Ascending aorta (tissue), 2 donors: ENCODE measurements around the gene MDC1. TPM values are rescaled to one million over a fixed set of nuclear protein-coding genes. Genes with fewer than 3 reads are reported as not detected.
"Not testable (repeated sequence)": the region's sequence is repeated elsewhere in the genome, so short reads cannot be mapped to it uniquely, and the experiment has no call there.

Experiments used
- DNase-seq, 2 donors: peaks; one replicate each; pipeline ENCODE4 v3.0.0-alpha.2; 2019; ENCODE audit warnings: low spot score in 2 of 2
- H3K27ac ChIP-seq, 2 donors: fragments of 200-600 bp; sonication (generic); one replicate each; pipeline ENCODE4 v1.5.1; 2016 to 2017; ENCODE audit warnings: mild to moderate bottlenecking in 1 of 2
- H3K27me3 ChIP-seq: fragments of 200-600 bp; sonication (generic); one replicate; pipeline ENCODE4 v1.5.1; 2017
- H3K36me3 ChIP-seq, 2 donors: fragments of 200-600 bp; sonication (generic); one replicate each; pipeline ENCODE4 v1.5.1; 2016
- H3K4me1 ChIP-seq, 2 donors: fragments of 200-600 bp; sonication (generic); one replicate each; pipeline ENCODE4 v1.5.1; 2016 to 2017; ENCODE audit warnings: mild to moderate bottlenecking in 1 of 2
- H3K4me3 ChIP-seq, 2 donors: fragments of 200-600 bp; sonication (generic); one replicate each; pipeline ENCODE4 v1.5.1; 2016 to 2017; ENCODE audit warnings: mild to moderate bottlenecking in 1 of 2
- H3K9me3 ChIP-seq, 2 donors: fragments of 200-600 bp; sonication (generic); one replicate each; pipeline ENCODE4 v1.5.1; 2016
- intact Hi-C: fragments of 100-400 bp; cut with DNase I; formaldehyde crosslinking; loops from one replicate; pipeline ENCODE4 v1.15.1; 2023
- total RNA-seq: library from RNA; depleted of rRNA; stranded (reverse); fragments of >200 nt; gene quantifications from one replicate; pipeline ENCODE4 v1.1.0, GENCODE V29; 2016
- TF ChIP-seq, protein P1 (sequence below), 3 experiments: fragments of 200-600 bp in 2 of 3; fragments of 450-650 bp in 1 of 3; sonication (generic) in 2 of 3; IDR thresholded peaks; one replicate each; pipeline ENCODE4 v1.5.1; 2016 to 2019; ENCODE audit warnings: antibody characterized with exemption in 3 of 3, mild to moderate bottlenecking in 1 of 3, moderate library complexity in 1 of 3

MDC1 gene
- total RNA-seq, 1 donor from 2014 or later, result 27.1 TPM

DNA sequence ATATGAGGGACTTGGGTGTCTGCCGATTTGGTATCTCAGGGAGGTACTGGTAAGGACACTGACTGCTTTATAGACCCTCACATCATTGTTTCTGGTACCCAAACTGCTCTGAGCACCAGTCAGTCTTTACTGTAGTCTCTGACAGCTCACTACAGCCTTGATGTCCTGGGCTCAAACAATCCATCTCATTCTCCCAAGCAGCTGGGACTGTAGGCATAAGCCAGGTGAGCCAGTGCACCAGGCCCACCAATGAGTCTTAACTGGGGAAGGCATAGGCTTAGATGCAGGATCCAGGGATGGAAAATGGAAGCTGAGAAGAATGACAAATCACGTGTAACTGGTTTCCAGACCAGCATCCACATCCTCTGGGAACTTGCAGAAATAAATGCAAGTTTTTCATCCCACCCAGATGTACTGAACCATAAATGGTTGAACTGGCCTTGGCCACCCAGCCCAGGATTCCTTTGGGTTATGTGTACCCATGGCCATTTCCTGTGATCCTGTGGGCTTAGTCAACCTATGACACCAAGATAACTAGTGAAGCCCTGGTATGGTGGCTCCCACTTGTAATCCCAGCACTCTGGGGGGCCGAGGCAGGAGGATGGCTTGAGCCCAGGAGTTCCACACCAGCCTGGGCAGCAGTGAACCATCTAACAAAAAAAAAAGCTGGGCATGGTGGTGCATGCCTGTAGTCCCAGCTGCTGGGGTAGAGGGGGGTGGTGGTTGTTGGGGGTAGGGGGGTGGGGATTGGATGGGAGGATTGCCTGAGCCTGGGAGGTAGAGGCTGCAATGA is 8.8 kb upstream of the MDC1 start:
- intact Hi-C loops, result loop anchor here (10.0 kb wide), 1 partner anchor 241 kb away; the partner anchor contains the start of gene HLA-E
- H3K4me1 ChIP-seq, result peaks cover 0 to 38% of the 10 kb centered on the region in 2 donors
- no peak for DNase-seq
- no peaks in the 10 kb centered on the region for H3K27me3 ChIP-seq
- no peaks in the 10 kb centered on the region for H3K9me3 ChIP-seq
- H3K4me3 ChIP-seq, result no peak overlapping the region
- peaks cover 60 to 84% of the 10 kb centered on the region in 2 donors for H3K36me3 ChIP-seq
- peak overlapping the region; percentile 46 to 50 for H3K27ac ChIP-seq
- TF ChIP-seq, protein P1, sequence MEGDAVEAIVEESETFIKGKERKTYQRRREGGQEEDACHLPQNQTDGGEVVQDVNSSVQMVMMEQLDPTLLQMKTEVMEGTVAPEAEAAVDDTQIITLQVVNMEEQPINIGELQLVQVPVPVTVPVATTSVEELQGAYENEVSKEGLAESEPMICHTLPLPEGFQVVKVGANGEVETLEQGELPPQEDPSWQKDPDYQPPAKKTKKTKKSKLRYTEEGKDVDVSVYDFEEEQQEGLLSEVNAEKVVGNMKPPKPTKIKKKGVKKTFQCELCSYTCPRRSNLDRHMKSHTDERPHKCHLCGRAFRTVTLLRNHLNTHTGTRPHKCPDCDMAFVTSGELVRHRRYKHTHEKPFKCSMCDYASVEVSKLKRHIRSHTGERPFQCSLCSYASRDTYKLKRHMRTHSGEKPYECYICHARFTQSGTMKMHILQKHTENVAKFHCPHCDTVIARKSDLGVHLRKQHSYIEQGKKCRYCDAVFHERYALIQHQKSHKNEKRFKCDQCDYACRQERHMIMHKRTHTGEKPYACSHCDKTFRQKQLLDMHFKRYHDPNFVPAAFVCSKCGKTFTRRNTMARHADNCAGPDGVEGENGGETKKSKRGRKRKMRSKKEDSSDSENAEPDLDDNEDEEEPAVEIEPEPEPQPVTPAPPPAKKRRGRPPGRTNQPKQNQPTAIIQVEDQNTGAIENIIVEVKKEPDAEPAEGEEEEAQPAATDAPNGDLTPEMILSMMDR (IDR thresholded peaks at IDR 0.05), result no peak

DNA sequence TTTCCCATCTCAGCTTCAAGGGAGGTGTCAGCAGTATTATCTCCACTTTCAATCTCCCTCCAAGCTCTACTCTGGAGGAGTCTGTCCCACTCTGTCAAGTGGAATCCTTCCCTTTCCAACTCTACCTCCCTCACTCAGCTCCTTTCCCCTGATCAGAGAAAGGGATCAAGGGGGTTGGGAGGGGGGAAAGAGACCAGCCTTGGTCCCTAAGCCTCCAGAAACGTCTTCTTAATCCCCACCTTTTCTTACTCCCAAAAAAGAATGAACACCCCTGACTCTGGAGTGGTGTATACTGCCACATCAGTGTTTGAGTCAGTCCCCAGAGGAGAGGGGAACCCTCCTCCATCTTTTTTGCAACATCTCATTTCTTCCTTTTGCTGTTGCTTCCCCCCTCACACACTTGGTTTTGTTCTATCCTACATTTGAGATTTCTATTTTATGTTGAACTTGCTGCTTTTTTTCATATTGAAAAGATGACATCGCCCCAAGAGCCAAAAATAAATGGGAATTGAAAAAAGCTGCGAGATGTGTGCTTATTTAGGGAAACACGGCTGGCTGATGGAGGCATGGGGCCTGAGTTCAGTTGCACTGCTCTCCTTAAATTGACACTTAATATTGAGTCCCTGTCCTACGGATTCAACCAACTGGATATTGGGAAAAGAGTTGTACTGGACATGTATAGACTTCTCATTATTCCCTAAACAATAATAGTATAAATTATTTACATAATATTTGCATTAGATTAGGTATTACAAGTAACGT is 8.0 kb upstream of the MDC1 start:
- DNase-seq, result no peak
- H3K27ac ChIP-seq, result peak overlapping the region; percentile 46 to 50
- peaks cover 0 to 33% of the 10 kb centered on the region in 2 donors for H3K4me1 ChIP-seq
- H3K4me3 ChIP-seq, result no peak overlapping the region
- no peaks in the 10 kb centered on the region for H3K9me3 ChIP-seq
- H3K27me3 ChIP-seq, result no peaks in the 10 kb centered on the region
- TF ChIP-seq, protein P1 (IDR thresholded peaks at IDR 0.05), result no peak
- H3K36me3 ChIP-seq, result peaks cover 51 to 76% of the 10 kb centered on the region in 2 donors
- intact Hi-C loops, result loop anchor here (5.0 to 10.0 kb wide), 2 partner anchors 152 to 240 kb away; partner anchors contain the start of gene HLA-E

DNA sequence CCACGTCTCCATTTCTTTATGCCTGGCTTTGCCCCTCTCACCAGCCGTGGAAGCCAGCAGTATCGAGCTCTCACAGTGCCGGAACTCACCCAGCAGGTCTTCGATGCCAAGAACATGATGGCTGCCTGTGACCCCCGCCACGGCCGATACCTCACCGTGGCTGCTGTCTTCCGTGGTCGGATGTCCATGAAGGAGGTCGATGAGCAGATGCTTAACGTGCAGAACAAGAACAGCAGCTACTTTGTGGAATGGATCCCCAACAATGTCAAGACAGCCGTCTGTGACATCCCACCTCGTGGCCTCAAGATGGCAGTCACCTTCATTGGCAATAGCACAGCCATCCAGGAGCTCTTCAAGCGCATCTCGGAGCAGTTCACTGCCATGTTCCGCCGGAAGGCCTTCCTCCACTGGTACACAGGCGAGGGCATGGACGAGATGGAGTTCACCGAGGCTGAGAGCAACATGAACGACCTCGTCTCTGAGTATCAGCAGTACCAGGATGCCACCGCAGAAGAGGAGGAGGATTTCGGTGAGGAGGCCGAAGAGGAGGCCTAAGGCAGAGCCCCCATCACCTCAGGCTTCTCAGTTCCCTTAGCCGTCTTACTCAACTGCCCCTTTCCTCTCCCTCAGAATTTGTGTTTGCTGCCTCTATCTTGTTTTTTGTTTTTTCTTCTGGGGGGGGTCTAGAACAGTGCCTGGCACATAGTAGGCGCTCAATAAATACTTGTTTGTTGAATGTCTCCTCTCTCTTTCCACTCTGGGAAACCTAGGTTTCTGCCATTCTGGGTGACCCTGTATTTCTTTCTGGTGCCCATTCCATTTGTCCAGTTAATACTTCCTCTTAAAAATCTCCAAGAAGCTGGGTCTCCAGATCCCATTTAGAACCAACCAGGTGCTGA is 7.0 kb upstream of the MDC1 start:
- peak overlapping the region; percentile 46 to 50 for H3K27ac ChIP-seq
- H3K36me3 ChIP-seq, result peaks cover 43 to 66% of the 10 kb centered on the region in 2 donors
- peaks cover 0 to 38% of the 10 kb centered on the region in 2 donors for H3K4me1 ChIP-seq
- not testable (repeated sequence) for H3K27me3 ChIP-seq, DNase-seq, H3K4me3 ChIP-seq, H3K9me3 ChIP-seq
- intact Hi-C loops, result loop anchor here (5.0 to 10.0 kb wide), 2 partner anchors 153 to 239 kb away; partner anchors contain the start of gene HLA-E

DNA sequence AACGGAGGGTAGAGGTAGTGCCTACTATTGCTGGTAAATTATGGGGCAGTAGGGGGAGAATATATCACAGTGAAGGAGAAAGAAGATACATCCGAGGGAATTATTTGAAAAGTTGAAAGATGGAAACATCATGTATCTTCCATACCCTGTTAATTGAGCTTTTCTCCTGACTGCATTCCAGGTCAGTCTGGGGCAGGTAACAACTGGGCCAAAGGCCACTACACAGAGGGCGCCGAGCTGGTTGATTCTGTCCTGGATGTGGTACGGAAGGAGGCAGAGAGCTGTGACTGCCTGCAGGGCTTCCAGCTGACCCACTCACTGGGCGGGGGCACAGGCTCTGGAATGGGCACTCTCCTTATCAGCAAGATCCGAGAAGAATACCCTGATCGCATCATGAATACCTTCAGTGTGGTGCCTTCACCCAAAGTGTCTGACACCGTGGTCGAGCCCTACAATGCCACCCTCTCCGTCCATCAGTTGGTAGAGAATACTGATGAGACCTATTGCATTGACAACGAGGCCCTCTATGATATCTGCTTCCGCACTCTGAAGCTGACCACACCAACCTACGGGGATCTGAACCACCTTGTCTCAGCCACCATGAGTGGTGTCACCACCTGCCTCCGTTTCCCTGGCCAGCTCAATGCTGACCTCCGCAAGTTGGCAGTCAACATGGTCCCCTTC is 6.2 kb upstream of the MDC1 start:
- intact Hi-C loops, result loop anchor here (5.0 to 10.0 kb wide), 2 partner anchors 154 to 238 kb away; partner anchors contain the start of gene HLA-E
- Histone ChIP-seq H3K36me3 (peaks cover 36 to 58% of the 10 kb centered on the region in 2 donors), H3K27ac (peak overlapping the region; percentile 46 to 50), H3K4me1 (peaks cover 0 to 43% of the 10 kb centered on the region in 2 donors)
- H3K27me3 ChIP-seq, DNase-seq, H3K4me3 ChIP-seq, H3K9me3 ChIP-seq: not testable (repeated sequence)

DNA sequence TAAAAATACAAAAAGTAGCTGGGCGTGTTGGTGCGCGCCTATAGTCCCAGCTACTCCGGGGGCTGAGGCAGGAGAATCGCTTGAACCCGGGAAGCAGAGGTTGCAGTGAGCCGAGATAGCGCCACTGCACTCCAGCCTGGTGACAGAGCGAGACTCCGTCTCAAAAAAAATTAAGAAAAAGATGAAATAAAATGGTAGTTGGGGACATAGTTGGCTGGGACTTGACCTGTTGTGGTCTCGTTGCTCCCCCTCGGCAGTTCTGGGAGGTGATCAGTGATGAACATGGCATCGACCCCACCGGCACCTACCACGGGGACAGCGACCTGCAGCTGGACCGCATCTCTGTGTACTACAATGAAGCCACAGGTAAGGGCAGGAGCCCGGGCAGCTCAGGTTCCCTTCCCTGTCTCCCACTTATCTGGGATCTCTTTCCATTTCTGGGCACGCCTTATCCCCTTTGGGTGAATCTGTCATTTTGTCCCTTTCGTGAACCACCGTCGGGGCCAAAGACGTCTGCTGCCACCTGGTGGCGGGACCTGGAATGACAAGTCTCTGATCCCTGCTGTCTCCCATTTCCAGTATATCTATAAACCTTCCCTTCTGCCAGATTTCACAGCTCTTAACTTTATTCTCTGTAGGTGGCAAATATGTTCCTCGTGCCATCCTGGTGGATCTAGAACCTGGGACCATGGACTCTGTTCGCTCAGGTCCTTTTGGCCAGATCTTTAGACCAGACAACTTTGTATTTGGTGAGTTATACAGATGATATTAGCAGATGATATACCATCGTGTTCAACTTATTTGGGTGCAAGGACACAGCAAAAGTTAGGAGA is 5.4 kb upstream of the MDC1 start:
- H3K36me3 ChIP-seq, result peaks cover 29 to 50% of the 10 kb centered on the region in 2 donors

DNA sequence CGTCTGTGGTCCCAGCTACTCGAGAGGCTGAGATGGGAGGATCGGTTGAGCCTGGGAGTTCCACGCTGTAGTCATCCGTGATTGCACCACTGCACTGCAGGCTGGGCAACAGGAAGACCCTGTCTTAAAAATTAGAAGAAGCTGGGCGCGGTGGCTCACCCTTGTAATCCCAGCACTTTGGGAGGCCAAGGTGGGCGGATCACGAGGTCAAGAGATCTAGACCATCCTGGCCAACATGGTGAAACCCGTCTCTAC is 4.9 kb upstream of the MDC1 start:
- DNase-seq, result peak in 1 of 2 donors; percentile 81

More for the DNA sequence above, 5.4 kb upstream of the MDC1 start:
- peak in 1 of 2 donors; percentile 93 for DNase-seq
- H3K4me1 ChIP-seq, result peaks cover 0 to 49% of the 10 kb centered on the region in 2 donors
- TF ChIP-seq, protein P1 (IDR thresholded peaks at IDR 0.05), result peak; percentile 94 to 95 (median 94)
- no peaks in the 10 kb centered on the region for H3K9me3 ChIP-seq
- peak overlapping the region; percentile 83 to 87 for H3K27ac ChIP-seq
- H3K4me3 ChIP-seq, result peak overlapping the region; percentile 73 to 89
- H3K27me3 ChIP-seq, result no peaks in the 10 kb centered on the region
- intact Hi-C loops, result loop anchor here (1.0 to 10.0 kb wide), 3 partner anchors 43 to 238 kb away; partner anchors contain the start of gene HLA-E

More for the DNA sequence above, 4.9 kb upstream of the MDC1 start:
- not testable (repeated sequence) for H3K27me3 ChIP-seq, H3K9me3 ChIP-seq
- intact Hi-C loops, result loop anchor here (1.0 to 10.0 kb wide), 3 partner anchors 43 to 237 kb away; partner anchors contain the start of gene HLA-E
- Histone ChIP-seq H3K4me3 (peak overlapping the region; percentile 73 to 89), H3K36me3 (peaks cover 25 to 45% of the 10 kb centered on the region in 2 donors), H3K27ac (peak overlapping the region; percentile 83 to 87), H3K4me1 (peaks cover 0 to 49% of the 10 kb centered on the region in 2 donors)
